Lower leg skin (tissue), 4 donors: ENCODE measurements around the gene RADX. TPM values are rescaled to one million over a fixed set of nuclear protein-coding genes. Genes with fewer than 3 reads are reported as not detected.

Source experiments
- DNase-seq, 2 donors: peaks; one replicate each; pipeline ENCODE4 v3.0.0-alpha.2; 2019; ENCODE audit warnings: low spot score in 2 of 2
- H3K4me3 ChIP-seq: fragments of 200-600 bp; sonication (generic); 2 replicates; pipeline ENCODE4 v1.5.1; 2017; ENCODE audit warnings: mild to moderate bottlenecking, low read depth; ENCODE audit not compliant: poor library complexity, severe bottlenecking
- POLR2A ChIP-seq, 2 donors: fragments of 450-650 bp; IDR thresholded peaks; one replicate each; pipeline ENCODE4 v1.6.1; 2016 to 2017; ENCODE audit warnings: antibody characterized with exemption in 2 of 2, mild to moderate bottlenecking in 1 of 2, moderate library complexity in 1 of 2
- WGBS, 2 donors: methylation state at CpG; one replicate each; pipeline ENCODE4 v1.1.5; 2018; 5-methylcytosine and 5-hydroxymethylcytosine counted together
- intact Hi-C: fragments of 100-400 bp; cut with DNase I; formaldehyde crosslinking; loops from one replicate; pipeline ENCODE4 v1.15.0; 2023; ENCODE audit warnings: low total_unique reads
- total RNA-seq, 4 donors: library from RNA; depleted of rRNA; stranded (reverse); fragments of >200 nt; gene quantifications; one replicate each; pipeline ENCODE4 v1.1.0, GENCODE V29; 2016
- TF ChIP-seq, protein P1 (sequence below), 3 donors: fragments of 450-650 bp; IDR thresholded peaks; one replicate each; pipeline ENCODE4 v1.5.1; 2016; ENCODE audit warnings: antibody characterized with exemption in 3 of 3, mild to moderate bottlenecking in 3 of 3, moderate library complexity in 2 of 3

RADX gene
- total RNA-seq, 4 donors from 2014 or later: 1.6 to 5.1 (median 2.8) TPM

DNA sequence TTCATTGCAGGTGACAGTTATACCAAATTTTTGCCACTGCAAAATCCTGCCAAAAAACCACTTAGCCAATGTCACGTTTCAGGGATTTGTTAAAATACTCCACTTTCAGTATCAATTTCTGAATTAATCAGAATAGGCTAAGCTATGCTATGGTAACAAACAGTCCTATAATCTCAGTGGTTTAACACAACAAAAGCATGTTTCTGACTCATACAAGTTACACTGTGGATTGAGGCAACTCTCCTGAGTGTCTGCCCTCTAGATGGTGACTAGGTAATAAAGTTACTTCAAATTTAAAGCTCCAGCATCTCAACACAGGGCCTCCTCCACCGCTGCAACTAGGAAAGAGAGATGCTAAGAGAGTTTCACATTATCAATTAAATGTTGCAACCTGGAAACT, 23.0 kb upstream of the RADX start:
- intact Hi-C loops: no loop called here
- TF ChIP-seq, protein P1, sequence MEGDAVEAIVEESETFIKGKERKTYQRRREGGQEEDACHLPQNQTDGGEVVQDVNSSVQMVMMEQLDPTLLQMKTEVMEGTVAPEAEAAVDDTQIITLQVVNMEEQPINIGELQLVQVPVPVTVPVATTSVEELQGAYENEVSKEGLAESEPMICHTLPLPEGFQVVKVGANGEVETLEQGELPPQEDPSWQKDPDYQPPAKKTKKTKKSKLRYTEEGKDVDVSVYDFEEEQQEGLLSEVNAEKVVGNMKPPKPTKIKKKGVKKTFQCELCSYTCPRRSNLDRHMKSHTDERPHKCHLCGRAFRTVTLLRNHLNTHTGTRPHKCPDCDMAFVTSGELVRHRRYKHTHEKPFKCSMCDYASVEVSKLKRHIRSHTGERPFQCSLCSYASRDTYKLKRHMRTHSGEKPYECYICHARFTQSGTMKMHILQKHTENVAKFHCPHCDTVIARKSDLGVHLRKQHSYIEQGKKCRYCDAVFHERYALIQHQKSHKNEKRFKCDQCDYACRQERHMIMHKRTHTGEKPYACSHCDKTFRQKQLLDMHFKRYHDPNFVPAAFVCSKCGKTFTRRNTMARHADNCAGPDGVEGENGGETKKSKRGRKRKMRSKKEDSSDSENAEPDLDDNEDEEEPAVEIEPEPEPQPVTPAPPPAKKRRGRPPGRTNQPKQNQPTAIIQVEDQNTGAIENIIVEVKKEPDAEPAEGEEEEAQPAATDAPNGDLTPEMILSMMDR (IDR thresholded peaks at IDR 0.05): no peak
- TF ChIP-seq POLR2A (IDR thresholded peaks at IDR 0.05): no peak
- H3K4me3 ChIP-seq: no peak overlapping the region
- 69% methylated on average over 2 of the region's 2 CpGs for WGBS, 2 donors
- no peak for DNase-seq

DNA sequence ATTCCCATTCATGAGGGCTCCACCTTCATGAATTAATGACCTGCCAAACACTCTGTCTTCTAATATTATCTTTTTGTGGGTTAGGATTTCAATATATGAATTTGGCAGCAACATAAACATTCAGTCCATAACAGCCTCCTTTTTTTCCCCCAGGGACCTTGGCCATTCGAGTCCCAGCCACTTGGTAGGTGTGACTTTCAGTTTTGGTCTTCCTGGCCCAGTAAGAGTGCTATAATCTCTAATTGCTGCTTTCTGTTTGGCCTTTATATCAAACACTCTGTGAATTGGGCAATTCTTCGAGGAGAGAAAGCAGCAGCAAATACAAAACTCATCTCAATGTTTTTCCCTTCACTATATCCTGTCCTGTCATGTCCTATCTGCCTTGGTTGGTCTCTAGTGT, 12.4 kb upstream of the RADX start:
- WGBS, 2 donors: 44 to 72% methylated on average over 2 of the region's 2 CpGs
- intact Hi-C loops: no loop called here
- no peak for TF ChIP-seq POLR2A (IDR thresholded peaks at IDR 0.05)
- TF ChIP-seq, protein P1 (IDR thresholded peaks at IDR 0.05): no peak
- H3K4me3 ChIP-seq: no peak overlapping the region
- no peak for DNase-seq

DNA sequence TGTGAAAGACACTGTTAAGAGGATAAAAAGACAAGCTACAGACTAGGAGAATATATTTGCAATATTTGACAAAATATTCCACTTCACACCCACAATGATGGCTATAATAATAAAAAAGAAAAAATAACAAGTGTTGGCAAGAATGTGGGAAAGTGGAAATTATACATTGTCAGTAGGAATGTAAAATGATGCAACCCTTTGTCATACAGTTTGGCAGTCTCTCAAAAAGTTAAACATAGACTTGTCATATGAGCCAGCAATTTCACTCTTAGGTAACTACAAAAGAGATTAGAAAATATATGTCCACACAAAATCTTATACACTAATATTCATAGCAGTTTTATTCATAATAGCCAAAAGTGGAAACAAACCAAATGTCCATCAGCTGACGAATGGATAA, 5.2 kb upstream of the RADX start:
- DNase-seq: no peak
- 55 to 85% methylated on average over 1 of the region's 1 CpG for WGBS, 2 donors
- intact Hi-C loops: no loop called here
- TF ChIP-seq, protein P1 (IDR thresholded peaks at IDR 0.05): no peak
- no peak for TF ChIP-seq POLR2A (IDR thresholded peaks at IDR 0.05)
- H3K4me3 ChIP-seq: no peak overlapping the region

DNA sequence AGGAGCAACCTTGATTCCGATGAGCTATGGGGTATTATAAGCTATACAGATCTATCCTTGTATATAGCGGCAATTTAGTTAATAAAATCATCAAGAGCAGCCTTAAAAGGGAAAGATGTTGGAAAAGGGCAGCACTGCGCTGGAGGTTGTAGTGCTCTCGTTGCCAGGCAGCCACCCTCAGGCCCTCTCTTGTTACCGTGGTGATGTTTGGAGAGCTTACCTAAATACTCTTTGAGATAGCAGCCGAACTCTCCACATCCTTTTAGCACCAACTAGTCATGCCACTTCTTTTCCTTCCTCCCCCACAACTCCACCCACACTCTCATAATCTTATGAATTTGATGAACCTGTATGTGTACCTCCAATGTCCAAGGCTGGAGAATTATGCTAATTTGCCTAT, 3.8 kb upstream of the RADX start:
- WGBS, 2 donors: 43 to 45% methylated on average over 6 of the region's 6 CpGs
- DNase-seq: no peak
- no peak overlapping the region for H3K4me3 ChIP-seq
- intact Hi-C loops: no loop called here
- no peak for TF ChIP-seq POLR2A (IDR thresholded peaks at IDR 0.05)
- TF ChIP-seq, protein P1 (IDR thresholded peaks at IDR 0.05): no peak

DNA sequence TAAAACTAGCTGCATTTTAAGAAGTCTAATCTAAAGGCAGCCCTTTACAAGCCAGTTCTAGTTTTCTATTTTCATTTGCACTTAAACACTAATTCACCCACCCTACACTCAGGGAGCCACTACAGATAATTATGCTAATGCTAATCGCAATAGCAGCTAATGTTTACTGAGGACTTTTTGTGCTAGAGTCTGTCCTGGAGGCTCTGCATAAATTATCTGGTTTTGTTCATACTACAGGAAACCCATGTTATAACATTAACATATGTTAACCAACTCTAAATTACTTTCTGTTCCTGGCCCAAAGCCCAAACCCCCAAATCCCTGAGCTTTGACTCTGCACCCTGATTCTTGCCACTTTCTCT, 480 bp upstream of the RADX start:
- peak overlapping the region; percentile 36 for H3K4me3 ChIP-seq
- intact Hi-C loops: no loop called here
- no peak for TF ChIP-seq POLR2A (IDR thresholded peaks at IDR 0.05)
- no peak for DNase-seq
- 9 to 28% methylated on average over 1 of the region's 1 CpG for WGBS, 2 donors

- intact Hi-C loops: no loop called here
- whole genome bisulfite sequencing, 2 donors: 3 to 21% methylated on average over 8 of the region's 8 CpGs
- DNase-seq: no peak
- TF ChIP-seq POLR2A (IDR thresholded peaks at IDR 0.05): no peak
- TF ChIP-seq, protein P1 (IDR thresholded peaks at IDR 0.05): no peak
- no peak overlapping the region for H3K4me3 ChIP-seq
These were observed 600 bp downstream of the RADX start for GRCh38 chrX:106612393-106612763.
